Naive thymus-derived CD8-positive, alpha-beta T cell (primary cell): Measurements from ENCODE around the gene TEX26. TPM values are rescaled to one million over a fixed set of nuclear protein-coding genes. Genes with fewer than 3 reads are reported as not detected.
"Not testable (repeated sequence)": the region's sequence is repeated elsewhere in the genome, so short reads cannot be mapped to it uniquely, and the experiment has no call there.

Experiments used
- ATAC-seq, 2 donors: fragments of 150-1000 bp; cut with Tn5 transposase in 1 of 2; sonication (Bioruptor Pico), chemical (Tn5 transposase) in 1 of 2; 1 replicate in 1 of 2; 2 replicates in 1 of 2; pipeline ENCODE4 v1.10.0; 2021; ENCODE audit warnings: mild to moderate bottlenecking in 2 of 2, moderate library complexity in 2 of 2
- POLR2A ChIA-PET: fragments of 350-600 bp; sonication (Branson Sonifier 250); formaldehyde crosslinking; loops from one replicate; lab custom pipeline; 2021; ENCODE audit warnings: antibody characterized with exemption; lab: Charles Lee
- DNase-seq, 10 donors: peaks; one replicate each; pipeline versions ENCODE4 v3.0.0 to v3.0.0-alpha.2; 2020 to 2022
- H3K27ac Mint-ChIP-seq, 10 donors: one replicate each; pipeline ENCODE4 v1.8.0; 2020 to 2022; ENCODE audit warnings: mild to moderate bottlenecking in 10 of 10, mixed read lengths in 10 of 10, moderate library complexity in 4 of 10, inconsistent platforms in 1 of 10
- H3K27me3 Mint-ChIP-seq, 5 donors: one replicate each; pipeline ENCODE4 v1.8.0; 2021 to 2022; ENCODE audit warnings: mixed read lengths in 5 of 5
- H3K36me3 Mint-ChIP-seq, 3 donors: one replicate each; pipeline ENCODE4 v1.8.0; 2020 to 2022; ENCODE audit warnings: mixed read lengths in 3 of 3, mild to moderate bottlenecking in 2 of 3, inconsistent platforms in 1 of 3
- H3K4me1 Mint-ChIP-seq, 4 donors: one replicate each; pipeline ENCODE4 v1.8.0; 2021 to 2022; ENCODE audit warnings: mixed read lengths in 4 of 4
- H3K4me3 Mint-ChIP-seq, 10 donors: one replicate each; pipeline ENCODE4 v1.8.0; 2020 to 2022; ENCODE audit warnings: mild to moderate bottlenecking in 10 of 10, mixed read lengths in 10 of 10, moderate library complexity in 6 of 10, inconsistent platforms in 1 of 10
- H3K9me3 Mint-ChIP-seq, 9 donors: one replicate each; pipeline ENCODE4 v1.8.0; 2020 to 2022; ENCODE audit warnings: mixed read lengths in 9 of 9, mild to moderate bottlenecking in 3 of 9, inconsistent platforms in 1 of 9, moderate library complexity in 1 of 9
- polyA plus RNA-seq, 3 donors: library from polyadenylated mRNA; unstranded; fragments of 300-500 nt; fragmentation: Illumina TruSeq; gene quantifications; one replicate each; pipeline ENCODE4 v1.2.3, GENCODE V29; 2021
- total RNA-seq, 8 experiments: library from RNA in 2 of 8; stranded (reverse) in 2 of 8; gene quantifications; one replicate each; pipeline ENCODE4 v1.2.3 and lab custom pipeline; 2021 to 2026

The TEX26 gene
- total and polyA plus RNA-seq, 5 experiments from 2014 or later, result not detected

DNA sequence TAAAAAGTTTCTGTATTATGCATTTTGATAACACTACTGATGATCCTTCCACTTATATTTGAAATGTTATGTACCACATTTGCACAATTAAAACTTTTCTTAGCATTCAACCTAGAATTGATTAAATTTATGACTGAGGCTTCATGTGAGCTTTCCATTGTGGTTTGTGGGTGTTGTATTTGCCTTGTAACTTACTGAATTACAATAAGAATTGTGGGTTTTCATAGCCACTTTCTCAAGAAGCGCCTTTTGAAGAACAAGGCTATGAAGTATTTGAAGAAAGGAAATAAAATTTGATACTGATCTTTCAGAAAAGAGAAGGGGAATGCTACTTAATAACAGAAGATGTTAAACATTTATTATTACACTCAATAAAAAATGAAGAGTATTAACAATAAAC, 7.0 kb upstream of the TEX26 start:
- no peak overlapping the region for H3K27ac Mint-ChIP-seq
- ATAC-seq (no peak), DNase-seq (no peak)
- H3K4me3 Mint-ChIP-seq, result no peak overlapping the region
- H3K27me3 Mint-ChIP-seq, result peaks cover 14 to 43% (median 17%) of the 10 kb centered on the region in 5 donors
- peaks cover 3 to 7% (median 5%) of the 10 kb centered on the region in 4 donors for H3K4me1 Mint-ChIP-seq
- POLR2A ChIA-PET, result no interaction called here
- H3K36me3 Mint-ChIP-seq, result no peaks in the 10 kb centered on the region
- no peaks in the 10 kb centered on the region for H3K9me3 Mint-ChIP-seq

DNA sequence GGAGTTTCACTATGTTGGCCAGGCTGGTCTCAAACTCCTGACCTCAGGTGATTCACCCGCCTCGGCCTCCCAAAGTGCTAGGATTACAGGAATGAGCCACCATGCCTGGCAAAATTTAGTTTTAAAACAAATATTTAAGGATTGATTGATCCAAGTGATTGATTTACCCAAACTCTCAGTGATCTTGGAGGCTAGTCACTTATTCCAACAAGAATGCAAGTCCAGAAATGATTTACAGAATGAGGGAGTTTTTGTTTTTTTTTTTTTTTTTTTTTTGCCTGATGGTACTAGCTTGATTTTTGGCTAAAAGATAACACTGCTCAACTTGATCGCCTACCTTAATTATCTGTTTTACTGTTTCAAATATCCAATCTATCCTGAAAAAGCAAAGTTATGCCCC, 5.7 kb upstream of the TEX26 start:
- H3K27me3 Mint-ChIP-seq, result peaks cover 16 to 57% (median 22%) of the 10 kb centered on the region in 5 donors

DNA sequence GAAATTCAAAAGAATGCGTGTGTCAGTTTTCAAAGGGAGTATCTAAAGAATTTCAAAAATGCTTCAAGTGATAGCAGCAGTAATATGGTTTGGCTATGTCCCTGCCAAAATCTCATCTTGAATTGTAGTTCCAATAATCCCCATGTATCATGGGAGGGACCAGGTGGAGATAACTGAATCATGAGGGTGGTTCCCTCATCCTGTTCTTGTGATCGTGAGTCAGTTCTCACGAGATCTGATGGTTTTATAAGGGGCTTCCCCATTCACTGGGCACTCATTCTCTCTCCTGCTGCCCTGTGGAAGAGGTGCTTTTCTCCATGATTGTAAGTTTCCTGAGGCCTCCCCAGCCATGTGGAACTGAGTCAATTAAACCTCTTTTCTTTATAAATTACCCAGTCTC, 5.3 kb upstream of the TEX26 start:
- H3K27me3 Mint-ChIP-seq, result peaks cover 19 to 61% (median 26%) of the 10 kb centered on the region in 5 donors
- H3K4me1 Mint-ChIP-seq, H3K9me3 Mint-ChIP-seq, DNase-seq, POLR2A ChIA-PET, ATAC-seq, H3K4me3 Mint-ChIP-seq, H3K27ac Mint-ChIP-seq, H3K36me3 Mint-ChIP-seq: not testable (repeated sequence)

More for the DNA sequence above, 5.7 kb upstream of the TEX26 start:
- no peaks in the 10 kb centered on the region for H3K36me3 Mint-ChIP-seq
- DNase-seq (no peak), ATAC-seq (no peak)
- H3K27ac Mint-ChIP-seq, result no peak overlapping the region
- peaks cover 3 to 7% (median 5%) of the 10 kb centered on the region in 4 donors for H3K4me1 Mint-ChIP-seq
- H3K9me3 Mint-ChIP-seq, result no peaks in the 10 kb centered on the region
- no peak overlapping the region for H3K4me3 Mint-ChIP-seq
- POLR2A ChIA-PET, result no interaction called here

DNA sequence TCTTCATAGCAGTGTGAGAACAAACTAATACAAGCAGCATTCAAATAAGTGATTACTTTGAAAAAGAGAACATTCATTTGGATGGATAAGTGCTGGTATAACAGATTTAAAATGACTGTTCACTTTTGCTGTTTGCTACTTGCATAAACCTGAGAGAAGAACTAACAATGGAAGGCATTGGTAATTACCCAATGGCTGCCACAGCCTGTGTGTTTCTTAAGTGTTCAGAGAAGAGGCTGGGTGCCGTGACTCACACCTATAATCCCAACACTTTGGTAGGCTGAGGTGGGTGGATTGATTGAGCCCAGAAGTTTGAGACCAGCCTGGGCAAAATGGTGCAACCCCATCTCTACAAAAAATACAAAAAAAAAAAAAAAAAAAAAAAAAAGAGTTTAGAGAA, 4.9 kb upstream of the TEX26 start:
- no peak overlapping the region for H3K4me3 Mint-ChIP-seq
- peaks cover 3 to 7% (median 5%) of the 10 kb centered on the region in 4 donors for H3K4me1 Mint-ChIP-seq
- ATAC-seq (no peak), DNase-seq (no peak)
- POLR2A ChIA-PET, result no interaction called here
- H3K27me3 Mint-ChIP-seq, result peaks cover 21 to 65% (median 29%) of the 10 kb centered on the region in 5 donors
- no peaks in the 10 kb centered on the region for H3K9me3 Mint-ChIP-seq
- no peaks in the 10 kb centered on the region for H3K36me3 Mint-ChIP-seq
- H3K27ac Mint-ChIP-seq, result no peak overlapping the region

DNA sequence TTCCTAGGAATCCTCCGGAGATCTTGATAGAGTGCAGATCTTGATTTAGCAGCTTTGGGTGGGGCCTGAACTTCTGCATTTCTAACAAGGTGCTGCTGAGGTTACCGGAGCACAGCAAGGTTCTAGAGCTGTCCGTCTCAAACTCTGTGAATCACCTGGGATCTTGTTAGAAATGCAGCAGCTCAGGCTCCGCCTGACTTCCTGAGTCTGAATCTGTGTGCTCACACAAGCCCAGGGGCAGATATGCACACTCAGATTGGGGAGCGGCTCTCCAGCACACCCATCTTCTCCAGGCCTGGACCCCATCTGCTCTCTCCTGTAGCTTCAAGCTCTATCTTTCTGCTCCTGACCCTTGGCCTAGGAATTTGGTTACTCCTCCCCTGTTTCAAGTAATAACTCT, 3.5 kb upstream of the TEX26 start:
- no peaks in the 10 kb centered on the region for H3K9me3 Mint-ChIP-seq
- H3K27ac Mint-ChIP-seq, result no peak overlapping the region
- no peak for DNase-seq
- POLR2A ChIA-PET, result no interaction called here
- peaks cover 3 to 7% (median 5%) of the 10 kb centered on the region in 4 donors for H3K4me1 Mint-ChIP-seq
- no peak for ATAC-seq
- H3K4me3 Mint-ChIP-seq, result no peak overlapping the region
- H3K36me3 Mint-ChIP-seq, result no peaks in the 10 kb centered on the region
- H3K27me3 Mint-ChIP-seq, result peaks cover 21 to 67% (median 29%) of the 10 kb centered on the region in 5 donors

DNA sequence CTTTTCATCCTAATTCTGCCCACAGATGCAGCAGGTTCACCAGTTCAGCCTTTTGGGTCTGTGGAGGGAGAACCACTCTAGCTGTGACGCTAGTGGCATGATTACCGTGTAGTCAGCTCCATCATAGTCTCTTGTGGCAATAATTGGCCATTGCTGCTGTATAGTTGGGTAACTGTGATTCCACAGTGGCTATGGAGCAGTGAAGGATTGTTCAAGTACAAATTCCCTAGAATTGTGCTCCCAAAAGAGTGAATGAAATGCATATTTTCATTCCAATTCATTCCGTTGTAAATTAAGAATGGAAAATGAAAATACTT, 856 bp downstream of the TEX26 start:
- Mint-ChIP-seq H3K9me3 (peaks cover 0 to 12% (median 6%) of the 10 kb centered on the region in 9 donors), H3K36me3 (peaks cover 0 to 12% (median 0%) of the 10 kb centered on the region in 3 donors), H3K27me3 (peaks cover 27 to 79% (median 36%) of the 10 kb centered on the region in 5 donors), H3K4me3 (no peak overlapping the region), H3K4me1 (no peaks in the 10 kb centered on the region), H3K27ac (no peak overlapping the region)
- ATAC-seq (no peak), DNase-seq (no peak)
- POLR2A ChIA-PET, result no interaction called here

DNA sequence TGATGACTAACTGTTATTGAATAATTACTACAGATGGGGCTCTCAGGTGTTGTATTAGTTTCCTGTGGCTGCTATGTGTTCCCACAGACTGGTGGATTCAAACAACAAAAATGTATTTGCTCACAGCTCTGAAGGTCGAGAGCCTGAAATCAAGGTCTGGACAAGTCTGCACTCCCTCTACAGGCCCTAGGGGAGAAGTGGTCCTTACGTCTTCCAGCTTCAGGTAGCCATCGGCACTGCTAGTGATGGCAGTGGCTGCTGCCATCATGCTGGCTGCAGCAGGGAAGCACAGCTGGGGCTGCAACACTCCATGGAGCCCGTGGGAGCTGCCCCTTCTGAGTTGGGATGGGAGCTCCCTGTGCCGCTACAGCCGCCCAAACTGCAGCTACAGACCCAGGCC, 1.9 kb downstream of the TEX26 start:
- POLR2A ChIA-PET, result no interaction called here
- peaks cover 25 to 69% (median 33%) of the 10 kb centered on the region in 5 donors for H3K27me3 Mint-ChIP-seq
- no peaks in the 10 kb centered on the region for H3K4me1 Mint-ChIP-seq
- no peak overlapping the region for H3K4me3 Mint-ChIP-seq
- DNase-seq (no peak), ATAC-seq (no peak)
- H3K9me3 Mint-ChIP-seq, result peaks cover 0 to 14% (median 6%) of the 10 kb centered on the region in 9 donors
- peaks cover 0 to 12% (median 0%) of the 10 kb centered on the region in 3 donors for H3K36me3 Mint-ChIP-seq
- H3K27ac Mint-ChIP-seq, result no peak overlapping the region

DNA sequence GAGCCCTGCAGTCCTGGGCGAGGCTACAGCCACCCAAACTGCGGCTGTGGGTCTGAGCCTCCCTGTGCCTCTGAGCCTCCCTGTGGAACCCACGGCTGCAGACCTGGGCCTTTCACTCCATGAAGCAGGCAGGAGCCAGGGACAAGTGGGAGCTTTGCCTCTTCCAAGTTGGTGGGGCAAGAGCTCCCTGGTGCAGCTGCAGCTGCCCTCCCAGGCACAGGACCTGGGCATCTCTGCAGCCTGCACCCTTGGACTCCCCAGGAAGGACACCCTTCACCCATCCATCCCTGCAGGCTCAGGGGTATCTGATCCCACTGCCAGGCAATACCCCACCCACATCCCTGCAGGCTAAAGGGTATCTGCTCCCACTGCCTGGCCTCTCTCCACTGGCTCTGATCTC, 2.3 kb downstream of the TEX26 start:
- ATAC-seq, result no peak
- H3K27me3 Mint-ChIP-seq, result peaks cover 22 to 65% (median 32%) of the 10 kb centered on the region in 5 donors
- DNase-seq, result no peak
- no peaks in the 10 kb centered on the region for H3K4me1 Mint-ChIP-seq
- peaks cover 0 to 14% (median 6%) of the 10 kb centered on the region in 9 donors for H3K9me3 Mint-ChIP-seq
- H3K27ac Mint-ChIP-seq, result no peak overlapping the region
- H3K36me3 Mint-ChIP-seq, result peaks cover 0 to 12% (median 0%) of the 10 kb centered on the region in 3 donors
- H3K4me3 Mint-ChIP-seq, result no peak overlapping the region
- POLR2A ChIA-PET, result no interaction called here

DNA sequence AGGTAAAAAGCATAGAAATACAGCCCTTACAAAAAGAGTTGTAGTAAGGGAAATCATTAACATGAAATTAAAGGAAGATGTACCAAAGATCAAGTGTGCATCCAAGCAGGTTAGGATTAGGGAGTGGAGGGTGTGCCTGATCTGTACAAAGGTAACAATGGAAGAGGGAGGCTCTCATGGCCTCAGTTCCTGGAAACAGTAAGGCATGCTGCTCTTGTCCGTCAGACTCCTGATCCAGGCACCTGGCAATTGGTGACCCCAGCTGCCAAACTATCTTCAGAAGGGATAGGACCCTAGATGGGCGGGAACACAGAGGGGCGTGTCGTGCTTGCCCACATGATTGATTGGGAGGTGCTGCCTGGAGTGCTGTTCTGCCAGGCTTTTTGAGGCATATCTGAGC, 4.5 kb downstream of the TEX26 start:
- Mint-ChIP-seq H3K27ac (no peak overlapping the region), H3K4me3 (no peak overlapping the region), H3K36me3 (peaks cover 0 to 12% (median 0%) of the 10 kb centered on the region in 3 donors), H3K27me3 (peaks cover 12 to 43% (median 22%) of the 10 kb centered on the region in 5 donors), H3K9me3 (peaks cover 0 to 14% (median 6%) of the 10 kb centered on the region in 9 donors), H3K4me1 (no peaks in the 10 kb centered on the region)
- no peak for DNase-seq
- ATAC-seq, result no peak
- POLR2A ChIA-PET, result no interaction called here

DNA sequence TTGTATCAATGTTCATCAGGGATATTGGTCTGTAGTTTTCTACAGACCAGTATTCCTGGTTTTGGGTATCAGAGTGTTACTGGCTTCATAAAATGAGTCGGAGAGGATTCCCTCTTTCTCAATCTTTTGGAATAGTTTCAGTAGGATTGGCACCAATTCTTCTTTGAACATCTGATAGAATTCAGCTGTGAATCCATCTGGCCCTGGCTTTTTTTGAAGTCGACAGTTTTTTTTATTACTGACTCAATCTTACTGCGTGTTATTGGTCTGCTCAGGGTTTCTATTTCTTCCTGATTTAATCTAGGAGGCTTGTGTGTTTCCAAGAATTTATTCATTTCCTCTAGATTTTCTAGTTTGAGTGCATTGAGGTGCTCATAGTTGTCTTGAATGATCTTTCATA, 11.4 kb downstream of the TEX26 start:
- no peak for ATAC-seq
- peaks cover 11 to 28% (median 19%) of the 10 kb centered on the region in 5 donors for H3K27me3 Mint-ChIP-seq
- POLR2A ChIA-PET, result no interaction called here
- no peak overlapping the region for H3K27ac Mint-ChIP-seq
- H3K9me3 Mint-ChIP-seq, result peaks cover 6 to 31% (median 19%) of the 10 kb centered on the region in 9 donors
- H3K4me3 Mint-ChIP-seq, result no peak overlapping the region
- no peaks in the 10 kb centered on the region for H3K4me1 Mint-ChIP-seq
- H3K36me3 Mint-ChIP-seq, result peaks cover 0 to 12% (median 1%) of the 10 kb centered on the region in 3 donors
- DNase-seq, result no peak

DNA sequence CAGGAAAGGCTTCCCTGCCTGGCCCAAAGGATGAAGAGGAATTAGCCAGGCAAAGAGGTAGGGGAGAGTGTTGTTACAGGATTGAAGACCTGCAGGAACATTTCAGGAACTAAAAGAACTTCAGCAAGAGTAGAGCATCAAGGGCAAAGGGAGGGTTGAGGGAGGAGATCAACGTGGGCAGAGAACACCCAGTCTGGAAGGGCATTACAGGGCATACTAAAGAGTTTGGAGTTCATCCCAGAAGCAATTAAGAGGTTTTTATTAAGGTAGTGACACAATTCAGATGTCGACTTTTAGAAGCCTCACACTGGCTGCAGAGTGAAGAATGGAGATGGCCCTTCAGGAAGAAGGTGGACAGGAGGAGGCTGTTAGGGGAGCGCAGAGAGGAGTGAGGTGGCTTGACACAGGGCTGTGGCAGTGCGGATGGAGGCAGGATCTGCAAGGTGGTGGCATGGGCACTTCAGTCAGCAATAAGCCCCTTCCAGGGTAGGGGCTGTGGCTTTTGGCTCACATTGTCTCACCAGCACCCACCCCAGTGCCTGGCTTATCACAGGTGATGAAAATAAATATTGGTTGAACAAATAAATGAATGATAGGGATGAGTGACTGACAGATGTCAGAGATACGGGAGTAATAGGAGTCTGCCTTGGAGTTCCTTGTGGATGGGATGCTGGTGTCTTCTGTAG, 24.9 kb downstream of the TEX26 start:
- no peak overlapping the region for H3K4me3 Mint-ChIP-seq
- H3K27me3 Mint-ChIP-seq, result peaks cover 17 to 68% (median 34%) of the 10 kb centered on the region in 5 donors

DNA sequence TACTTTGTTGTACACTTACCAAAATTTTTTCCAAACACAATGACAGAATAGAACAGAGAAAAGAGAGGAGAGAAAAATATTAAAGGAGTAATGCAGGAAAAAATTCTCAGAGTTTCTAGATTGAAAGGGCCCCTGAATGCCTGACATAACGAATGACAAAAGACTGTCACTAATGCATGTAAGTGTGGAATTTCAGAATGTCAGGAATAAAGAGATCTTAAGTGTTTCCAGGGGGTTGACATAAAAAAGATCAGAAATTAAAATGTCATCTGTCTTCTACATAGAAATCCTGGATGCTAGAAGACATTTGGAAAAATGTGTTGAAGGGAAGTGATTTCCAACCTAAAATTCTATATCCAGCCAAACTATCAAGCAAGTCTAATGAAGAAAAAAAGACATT, 27.2 kb downstream of the TEX26 start:
- Mint-ChIP-seq H3K4me1 (no peaks in the 10 kb centered on the region), H3K27ac (no peak overlapping the region), H3K36me3 (peaks cover 0 to 20% (median 1%) of the 10 kb centered on the region in 3 donors), H3K9me3 (peaks cover 0 to 53% (median 24%) of the 10 kb centered on the region in 9 donors), H3K27me3 (peaks cover 21 to 70% (median 35%) of the 10 kb centered on the region in 5 donors), H3K4me3 (no peak overlapping the region)
- DNase-seq, result no peak
- POLR2A ChIA-PET, result no interaction called here
- ATAC-seq, result no peak

More for the DNA sequence above, 24.9 kb downstream of the TEX26 start:
- no peak for ATAC-seq
- DNase-seq, result no peak
- Mint-ChIP-seq H3K27ac (peak overlapping the region in 1 of 10 donors; percentile 4), H3K9me3 (peaks cover 0 to 52% (median 24%) of the 10 kb centered on the region in 9 donors), H3K4me1 (no peaks in the 10 kb centered on the region), H3K36me3 (peaks cover 0 to 18% (median 1%) of the 10 kb centered on the region in 3 donors)
- POLR2A ChIA-PET, result no interaction called here

DNA sequence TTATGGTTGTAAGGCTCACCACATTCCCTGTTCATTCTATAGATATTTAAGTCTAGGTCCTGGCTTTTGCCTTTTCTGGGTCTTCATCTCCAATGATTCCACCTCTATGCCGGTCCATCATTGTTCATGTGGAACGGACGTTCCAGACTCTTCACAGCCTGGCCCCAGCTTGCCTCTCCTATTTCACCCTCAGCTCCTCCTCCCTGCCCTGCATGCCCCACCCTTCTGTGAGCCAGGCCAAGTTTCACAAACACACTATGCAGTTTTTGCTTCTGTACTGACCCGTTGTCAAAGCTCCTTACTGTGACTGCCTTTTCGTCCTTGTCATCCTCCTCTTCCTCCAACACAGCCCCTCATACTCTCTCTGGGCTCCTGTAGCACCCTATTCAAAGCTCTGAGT, 31.3 kb downstream of the TEX26 start:
- peaks cover 0 to 28% (median 19%) of the 10 kb centered on the region in 9 donors for H3K9me3 Mint-ChIP-seq
- H3K27ac Mint-ChIP-seq, result no peak overlapping the region
- peaks cover 0 to 10% (median 1%) of the 10 kb centered on the region in 3 donors for H3K36me3 Mint-ChIP-seq
- peaks cover 24 to 59% (median 30%) of the 10 kb centered on the region in 5 donors for H3K27me3 Mint-ChIP-seq
- POLR2A ChIA-PET, result no interaction called here
- ATAC-seq (no peak), DNase-seq (no peak)
- H3K4me3 Mint-ChIP-seq, result no peak overlapping the region
- H3K4me1 Mint-ChIP-seq, result no peaks in the 10 kb centered on the region
